ENCODE results near the gene MED25. TPM values are rescaled to one million over a fixed set of nuclear protein-coding genes. Genes with fewer than 3 reads are reported as not detected.

The MED25 gene
- total RNA-seq, 1 experiment from 2014 or later = 39.9 TPM

DNA sequence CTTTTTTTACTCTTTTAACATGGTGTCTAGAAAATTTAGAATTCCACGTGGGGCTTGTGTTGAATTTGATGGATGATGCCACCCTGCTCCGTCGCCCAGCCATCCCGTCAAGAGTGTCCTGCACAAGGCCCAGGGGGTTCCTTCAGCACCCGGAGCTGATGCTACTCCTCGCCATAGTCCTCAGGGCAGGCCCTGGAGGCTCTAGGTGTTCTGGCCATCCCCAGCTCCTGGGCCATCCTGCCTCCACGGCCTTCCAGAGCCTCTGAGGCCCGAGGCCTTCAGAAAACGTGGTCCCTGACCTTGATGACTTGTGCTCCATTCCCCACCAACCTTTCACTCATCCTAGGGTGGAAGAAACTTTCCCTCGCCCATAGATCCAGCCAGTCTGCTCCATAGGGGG lies 55.7 kb downstream of the MED25 start:
- TF ChIP-seq, protein P1, sequence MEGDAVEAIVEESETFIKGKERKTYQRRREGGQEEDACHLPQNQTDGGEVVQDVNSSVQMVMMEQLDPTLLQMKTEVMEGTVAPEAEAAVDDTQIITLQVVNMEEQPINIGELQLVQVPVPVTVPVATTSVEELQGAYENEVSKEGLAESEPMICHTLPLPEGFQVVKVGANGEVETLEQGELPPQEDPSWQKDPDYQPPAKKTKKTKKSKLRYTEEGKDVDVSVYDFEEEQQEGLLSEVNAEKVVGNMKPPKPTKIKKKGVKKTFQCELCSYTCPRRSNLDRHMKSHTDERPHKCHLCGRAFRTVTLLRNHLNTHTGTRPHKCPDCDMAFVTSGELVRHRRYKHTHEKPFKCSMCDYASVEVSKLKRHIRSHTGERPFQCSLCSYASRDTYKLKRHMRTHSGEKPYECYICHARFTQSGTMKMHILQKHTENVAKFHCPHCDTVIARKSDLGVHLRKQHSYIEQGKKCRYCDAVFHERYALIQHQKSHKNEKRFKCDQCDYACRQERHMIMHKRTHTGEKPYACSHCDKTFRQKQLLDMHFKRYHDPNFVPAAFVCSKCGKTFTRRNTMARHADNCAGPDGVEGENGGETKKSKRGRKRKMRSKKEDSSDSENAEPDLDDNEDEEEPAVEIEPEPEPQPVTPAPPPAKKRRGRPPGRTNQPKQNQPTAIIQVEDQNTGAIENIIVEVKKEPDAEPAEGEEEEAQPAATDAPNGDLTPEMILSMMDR (IDR thresholded peaks at IDR 0.05; ENCODE audit: unreplicated experiment) = no peak
- no TSS peak for BruUV-seq (replicated peaks)
- DNase-seq (ENCODE audit: unreplicated experiment) = no peak
- no peak overlapping the region for H3K4me3 Mint-ChIP-seq (ENCODE audit: unreplicated experiment)
- CTCF ChIA-PET = no interaction called here
- H3K9me3 Mint-ChIP-seq (ENCODE audit: unreplicated experiment) = no peaks in the 10 kb centered on the region
- no peaks in the 10 kb centered on the region for H3K27me3 Mint-ChIP-seq (ENCODE audit: insufficient read depth, unreplicated experiment)
- POLR2A ChIA-PET = no interaction called here
- intact Hi-C loops (cut with micrococcal nuclease) = no loop called here
- H3K4me1 Mint-ChIP-seq (ENCODE audit: insufficient read depth, unreplicated experiment) = peaks cover 7% of the 10 kb centered on the region
- peaks cover 36% of the 10 kb centered on the region for H3K36me3 Mint-ChIP-seq (ENCODE audit: insufficient read depth, unreplicated experiment)
- no peak overlapping the region for H3K27ac Mint-ChIP-seq (ENCODE audit: low read depth, unreplicated experiment)

DNA sequence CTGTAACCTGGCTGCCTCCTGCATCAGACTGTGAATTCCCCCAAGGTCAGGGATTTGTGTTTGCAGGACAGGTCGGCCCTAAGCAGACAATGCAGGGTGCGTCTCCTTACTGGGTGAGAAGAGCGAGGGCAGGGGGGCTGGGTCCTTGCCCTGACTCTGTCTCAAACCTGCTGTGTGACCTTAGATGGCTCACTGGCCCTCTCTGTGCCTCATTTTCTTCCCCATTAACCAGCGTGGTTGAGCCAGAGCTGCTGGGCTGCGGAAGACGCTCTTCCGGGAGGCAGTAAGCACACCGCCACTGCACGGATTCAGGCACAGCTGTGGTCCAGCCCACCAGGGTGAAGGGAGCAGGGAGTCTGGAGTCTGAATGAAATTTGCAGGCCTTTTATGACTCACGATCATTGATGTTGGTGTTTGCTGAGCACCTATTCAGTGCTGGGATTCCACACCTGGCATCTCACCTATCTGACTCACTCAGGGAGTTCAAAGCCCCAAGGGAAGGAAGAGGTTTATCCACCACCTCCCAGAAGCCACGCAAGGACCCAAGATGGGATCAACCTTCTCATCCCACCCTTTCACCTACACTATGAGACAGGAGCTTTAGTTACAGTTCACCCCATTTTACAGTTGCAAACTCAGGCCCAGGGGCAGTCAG lies 56.5 kb downstream of the MED25 start:
- no peak for DNase-seq (ENCODE audit: unreplicated experiment)
- no peaks in the 10 kb centered on the region for H3K27me3 Mint-ChIP-seq (ENCODE audit: insufficient read depth, unreplicated experiment)
- H3K36me3 Mint-ChIP-seq (ENCODE audit: insufficient read depth, unreplicated experiment) = peaks cover 44% of the 10 kb centered on the region
- H3K4me1 Mint-ChIP-seq (ENCODE audit: insufficient read depth, unreplicated experiment) = peaks cover 10% of the 10 kb centered on the region
- POLR2A ChIA-PET = interaction anchor here (0.6 to 4.0 kb wide), 4 partner anchors 8 to 234 kb away, joined by 4 to 78 read pairs (median 32); partner anchors contain the start of genes ATF5, NUP62, PNKP and RRAS
- intact Hi-C loops (cut with micrococcal nuclease) = no loop called here
- TF ChIP-seq, protein P1 (IDR thresholded peaks at IDR 0.05; ENCODE audit: unreplicated experiment) = no peak
- no peak overlapping the region for H3K27ac Mint-ChIP-seq (ENCODE audit: low read depth, unreplicated experiment)
- H3K4me3 Mint-ChIP-seq (ENCODE audit: unreplicated experiment) = no peak overlapping the region
- CTCF ChIA-PET = interaction anchor here (0.7 kb wide), 1 partner anchor 137 kb away, joined by 3 read pairs; no protein-coding TSS in a partner anchor
- no peaks in the 10 kb centered on the region for H3K9me3 Mint-ChIP-seq (ENCODE audit: unreplicated experiment)
- BruUV-seq (replicated peaks) = no TSS peak

DNA sequence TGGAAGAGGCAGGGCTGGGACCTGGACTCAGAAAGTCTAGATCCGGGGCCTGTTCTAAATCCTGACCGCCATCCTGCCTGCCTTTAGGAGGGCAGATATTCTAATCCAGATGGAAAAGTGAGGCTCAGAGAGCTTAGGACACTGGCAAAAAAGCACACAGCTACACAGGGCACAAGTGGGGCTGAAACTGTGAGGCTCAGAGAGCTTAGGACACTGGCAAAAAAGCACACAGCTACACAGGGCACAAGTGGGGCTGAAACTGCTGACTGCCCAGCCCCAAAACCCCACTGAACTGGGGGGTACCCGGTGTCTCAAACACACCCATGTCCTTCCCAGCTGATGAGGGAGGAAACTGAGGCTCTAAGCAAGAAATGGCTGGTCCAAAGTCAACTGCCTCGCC lies 57.1 kb downstream of the MED25 start:
- no peaks in the 10 kb centered on the region for H3K27me3 Mint-ChIP-seq (ENCODE audit: insufficient read depth, unreplicated experiment)
- ChIA-PET CTCF (interaction anchor here (0.7 kb wide), 1 partner anchor 138 kb away, joined by 3 read pairs; no protein-coding TSS in a partner anchor), POLR2A (interaction anchor here (0.6 to 4.0 kb wide), 7 partner anchors 9 to 234 kb away, joined by 3 to 78 read pairs (median 4); partner anchors contain the start of genes ATF5, FUZ, NUP62 and PNKP)
- H3K4me1 Mint-ChIP-seq (ENCODE audit: insufficient read depth, unreplicated experiment) = peaks cover 10% of the 10 kb centered on the region
- BruUV-seq (replicated peaks) = no TSS peak
- peaks cover 49% of the 10 kb centered on the region for H3K36me3 Mint-ChIP-seq (ENCODE audit: insufficient read depth, unreplicated experiment)
- H3K9me3 Mint-ChIP-seq (ENCODE audit: unreplicated experiment) = no peaks in the 10 kb centered on the region
- TF ChIP-seq, protein P1 (IDR thresholded peaks at IDR 0.05; ENCODE audit: unreplicated experiment) = no peak
- intact Hi-C loops (cut with micrococcal nuclease) = no loop called here
- DNase-seq (ENCODE audit: unreplicated experiment) = no peak
- H3K27ac Mint-ChIP-seq (ENCODE audit: low read depth, unreplicated experiment) = no peak overlapping the region
- no peak overlapping the region for H3K4me3 Mint-ChIP-seq (ENCODE audit: unreplicated experiment)

DNA sequence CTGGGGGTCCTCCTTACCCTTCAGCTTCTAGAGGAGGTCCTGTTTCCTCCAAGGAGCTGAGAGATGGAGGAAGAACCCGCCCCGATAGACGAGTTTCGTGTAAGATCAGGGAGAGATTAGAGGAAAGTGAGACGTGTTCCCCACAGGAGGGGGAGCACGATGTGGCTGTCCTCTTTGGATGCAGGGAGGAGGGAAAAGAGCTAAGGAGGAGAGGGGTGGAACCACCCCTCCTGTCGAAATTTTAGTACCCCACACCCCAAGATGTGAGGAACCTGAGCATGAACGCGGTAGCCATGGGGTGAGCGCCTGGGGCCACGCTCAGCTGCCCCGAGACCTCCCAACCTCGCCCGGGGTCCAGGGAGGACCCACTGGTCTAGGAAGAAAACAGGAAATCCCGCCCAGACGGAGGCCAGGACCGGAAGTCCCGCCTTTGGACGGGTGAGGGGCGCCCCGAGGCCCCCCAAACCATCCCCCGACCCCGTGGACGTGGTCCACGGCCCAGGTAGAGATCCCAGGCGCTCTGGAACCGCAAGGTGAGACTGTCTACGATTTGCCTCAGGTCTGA lies 57.9 kb downstream of the MED25 start:
- Mint-ChIP-seq H3K27ac (ENCODE audit: low read depth, unreplicated experiment) (no peak overlapping the region), H3K36me3 (ENCODE audit: insufficient read depth, unreplicated experiment) (peaks cover 47% of the 10 kb centered on the region), H3K9me3 (ENCODE audit: unreplicated experiment) (no peaks in the 10 kb centered on the region), H3K4me3 (ENCODE audit: unreplicated experiment) (no peak overlapping the region), H3K4me1 (ENCODE audit: insufficient read depth, unreplicated experiment) (peaks cover 10% of the 10 kb centered on the region), H3K27me3 (ENCODE audit: insufficient read depth, unreplicated experiment) (no peaks in the 10 kb centered on the region)
- ChIA-PET POLR2A (interaction anchor here (1.0 to 4.0 kb wide), 15 partner anchors 9 to 388 kb away, joined by 3 to 78 read pairs (median 9); partner anchors contain the start of genes AP2A1, ATF5, BCL2L12 and FUZ), CTCF (no interaction called here)
- DNase-seq (ENCODE audit: unreplicated experiment) = no peak
- no TSS peak for BruUV-seq (replicated peaks)
- intact Hi-C loops (cut with micrococcal nuclease) = loop anchor here (2.0 kb wide), 1 partner anchor 53 kb away; the partner anchor contains the start of genes ATF5 and NUP62
- TF ChIP-seq, protein P1 (IDR thresholded peaks at IDR 0.05; ENCODE audit: unreplicated experiment) = no peak

Measured in MCF 10A (cell line).